Small intestine (tissue), 7 donors: ENCODE data around the gene RING1. TPM values are rescaled to one million over a fixed set of nuclear protein-coding genes. Genes with fewer than 3 reads are reported as not detected.
A peak's percentile ranks its signal among the peaks of the same experiment; 100 is the strongest.

Experiments
- DNase-seq, 2 donors: peaks; one replicate each; pipeline versions ENCODE4 v3.0.0 to v3.0.0-alpha.2; 2013
- FAIRE-seq: peaks from 2 replicates; lab custom pipeline; 2012; peaks lifted over from hg19 to GRCh38; lab: Jason Lieb, UNC
- H3K27ac ChIP-seq, 3 donors: one replicate each; pipeline ENCODE4 v1.5.1; 2013; ENCODE audit warnings: low read length in 2 of 3, mild to moderate bottlenecking in 2 of 3, control low read depth in 1 of 3, inconsistent platforms in 1 of 3, low read depth in 1 of 3, moderate library complexity in 1 of 3
- H3K27me3 ChIP-seq, 3 donors: one replicate each; pipeline ENCODE4 v1.6.1; 2013; ENCODE audit warnings: low read length in 3 of 3, inconsistent platforms in 1 of 3; ENCODE audit not compliant: control insufficient read depth in 3 of 3, insufficient read depth in 3 of 3
- H3K36me3 ChIP-seq, 3 donors: one replicate each; pipeline ENCODE4 v1.6.1; 2013; ENCODE audit warnings: low read length in 3 of 3, inconsistent platforms in 1 of 3, low read depth in 1 of 3, mild to moderate bottlenecking in 1 of 3, moderate library complexity in 1 of 3; ENCODE audit not compliant: control insufficient read depth in 3 of 3, insufficient read depth in 2 of 3
- H3K4me1 ChIP-seq, 3 donors: one replicate each; pipeline ENCODE4 v1.6.1; 2013; ENCODE audit warnings: low read length in 2 of 3, inconsistent platforms in 1 of 3, low read depth in 1 of 3, mild to moderate bottlenecking in 1 of 3, moderate library complexity in 1 of 3; ENCODE audit not compliant: control insufficient read depth in 3 of 3, insufficient read depth in 2 of 3
- H3K4me3 ChIP-seq, 3 donors: one replicate each; pipeline ENCODE4 v1.5.1; 2013; ENCODE audit warnings: low read length in 3 of 3, control low read depth in 1 of 3, inconsistent platforms in 1 of 3, low read depth in 1 of 3, mild to moderate bottlenecking in 1 of 3, moderate library complexity in 1 of 3
- H3K9me3 ChIP-seq, 2 donors: one replicate each; pipeline ENCODE4 v1.6.1; 2013; ENCODE audit warnings: low read depth in 1 of 2, low read length in 1 of 2; ENCODE audit not compliant: control insufficient read depth in 2 of 2, insufficient read depth in 1 of 2
- WGBS, 3 donors: extraction: QIAGEN DNeasy Blood & Tissue Kit; methylation state at CpG; one replicate each; pipeline ENCODE4 v1.1.7; 2013; 5-methylcytosine and 5-hydroxymethylcytosine counted together
- polyA plus RNA-seq, 4 donors: library from polyadenylated mRNA; stranded (reverse) in 3 of 4; unstranded in 1 of 4; fragments of 200-250 nt in 3 of 4; fragments of 120-200 nt in 1 of 4; gene quantifications; one replicate each; pipeline versions ENCODE4 v1.2.1 to v1.2.3, GENCODE V29; 2013
- donor health status: healthy with polysubstance abuse.
- donor health status: control.
- donor health status: control.
- donor health status: Bipolar disorder and iron deficiency.
- donor health status: healthy.

RING1 gene
- polyA plus RNA-seq, 4 donors = 30.4 to 46.7 (median 41.8) TPM

DNA sequence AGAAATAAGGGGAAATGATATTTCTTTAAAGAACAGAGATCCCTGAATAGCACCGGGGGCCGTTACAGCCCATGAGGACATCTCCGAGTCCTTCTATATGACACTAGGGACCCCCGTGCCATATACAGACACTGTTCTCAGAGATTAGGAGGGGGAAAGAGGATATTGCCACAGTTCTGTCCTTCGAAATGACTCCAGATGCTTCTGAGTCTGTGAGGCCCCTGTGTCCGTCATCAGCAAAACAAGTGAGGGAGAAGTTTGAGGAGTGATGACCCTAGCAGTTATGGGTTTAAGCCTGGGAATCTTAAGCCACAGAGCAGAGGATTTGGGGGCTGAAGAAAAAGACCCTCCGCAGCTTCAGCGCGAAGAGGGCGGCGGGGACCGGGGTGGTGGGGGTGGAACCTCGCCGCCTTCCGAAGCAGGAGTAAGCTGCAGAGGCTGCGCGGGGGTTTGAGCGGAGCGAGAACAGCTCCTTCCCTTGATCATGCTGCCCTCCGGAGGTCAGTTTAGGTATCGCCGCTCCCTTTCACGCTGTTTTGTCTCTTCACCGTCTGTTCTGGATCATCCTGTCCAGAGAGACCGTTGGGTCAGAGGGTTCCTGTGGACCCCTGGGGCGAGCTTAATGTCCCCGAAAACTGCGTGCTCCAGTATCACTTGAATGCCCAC is 39.8 kb downstream of the RING1 start:
- H3K27me3 ChIP-seq = peaks cover 0 to 15% (median 0%) of the 10 kb centered on the region in 3 donors
- DNase-seq (peak; percentile 89 to 91), FAIRE-seq (no peak)
- H3K4me3 ChIP-seq = peak overlapping the region in 2 of 3 donors; percentile 37 to 50
- no peaks in the 10 kb centered on the region for H3K9me3 ChIP-seq
- peaks cover 0 to 12% (median 0%) of the 10 kb centered on the region in 3 donors for H3K36me3 ChIP-seq
- H3K27ac ChIP-seq = peak overlapping the region in 2 of 3 donors; percentile 7 to 95
- WGBS, 3 donors = 3 to 4% (median 4%) methylated on average over 25 to 28 of the region's 28 CpGs
- peaks cover 3 to 20% (median 3%) of the 10 kb centered on the region in 3 donors for H3K4me1 ChIP-seq

DNA sequence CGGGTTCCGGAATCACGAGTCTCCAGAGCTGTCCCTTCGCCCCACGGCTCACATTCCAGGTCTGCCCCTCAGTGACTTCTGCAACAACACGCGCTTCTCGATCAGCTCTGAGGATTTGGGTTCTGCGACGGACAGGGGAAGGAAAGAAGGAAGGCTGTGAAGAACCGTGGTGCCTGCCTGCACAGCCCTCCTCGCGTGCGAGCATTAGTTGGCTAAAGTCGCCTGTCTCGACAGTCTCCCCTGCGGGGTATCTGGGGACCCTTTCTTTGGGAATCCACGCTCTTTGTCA is 40.3 kb downstream of the RING1 start:
- 0 to 1% (median 1%) methylated on average over 18 of the region's 18 CpGs for WGBS, 3 donors
- H3K4me1 ChIP-seq = peaks cover 3 to 20% (median 3%) of the 10 kb centered on the region in 3 donors
- peaks cover 0 to 14% (median 0%) of the 10 kb centered on the region in 3 donors for H3K36me3 ChIP-seq
- DNase-seq = no peak
- H3K27me3 ChIP-seq = peaks cover 0 to 15% (median 0%) of the 10 kb centered on the region in 3 donors
- H3K9me3 ChIP-seq = no peaks in the 10 kb centered on the region
- H3K27ac ChIP-seq = peak overlapping the region; percentile 7 to 95 (median 34)
- peak overlapping the region; percentile 32 to 50 (median 37) for H3K4me3 ChIP-seq
- FAIRE-seq = no peak

DNA sequence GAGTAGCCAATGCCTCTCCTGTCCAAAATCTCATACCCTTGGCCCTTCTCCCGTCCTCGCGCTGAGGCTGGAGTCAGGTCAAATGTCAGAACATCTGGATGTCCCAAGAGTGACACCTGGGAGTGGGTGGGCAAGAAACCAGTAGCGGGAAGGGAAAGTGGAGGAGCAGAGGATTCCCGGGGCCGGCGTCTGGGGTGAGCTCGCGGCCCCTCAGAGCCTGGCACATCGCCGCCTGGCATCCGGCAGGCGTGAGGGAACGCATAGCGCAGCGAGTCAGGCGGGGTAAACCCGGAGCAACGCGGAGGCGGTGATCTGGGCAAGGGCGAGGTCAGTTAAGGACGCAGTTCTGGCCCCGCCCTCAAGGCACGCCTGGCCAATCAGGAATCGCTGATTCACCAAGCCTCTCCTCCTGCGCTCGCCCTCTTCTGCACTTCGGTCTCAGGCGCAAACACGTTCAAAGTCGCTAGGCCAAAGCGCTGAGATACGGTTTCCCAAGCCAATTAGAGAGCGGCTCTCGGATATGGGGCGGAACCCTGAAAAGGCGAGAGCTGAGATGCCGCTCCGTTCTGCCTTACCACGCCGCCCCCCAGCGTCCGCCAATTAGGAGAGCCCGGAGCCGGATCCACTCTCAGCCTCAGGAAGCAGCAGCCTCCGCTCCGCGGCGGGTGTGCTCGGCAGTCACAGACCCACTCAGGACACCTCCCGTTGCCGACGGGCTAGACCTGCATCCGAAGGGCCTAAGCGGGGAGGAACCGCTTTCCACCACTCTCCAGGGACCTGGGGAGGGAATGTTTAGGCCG is 40.8 kb downstream of the RING1 start:
- DNase-seq (peak; percentile 97 to 100), FAIRE-seq (no peak)
- no peaks in the 10 kb centered on the region for H3K9me3 ChIP-seq
- peak overlapping the region; percentile 34 to 95 (median 94) for H3K27ac ChIP-seq
- H3K36me3 ChIP-seq = peaks cover 0 to 14% (median 0%) of the 10 kb centered on the region in 3 donors
- 0 to 1% (median 0%) methylated on average over 57 to 58 of the region's 58 CpGs for WGBS, 3 donors
- peak overlapping the region; percentile 32 to 57 (median 50) for H3K4me3 ChIP-seq
- H3K4me1 ChIP-seq = peaks cover 3 to 20% (median 3%) of the 10 kb centered on the region in 3 donors
- peaks cover 0 to 15% (median 0%) of the 10 kb centered on the region in 3 donors for H3K27me3 ChIP-seq

DNA sequence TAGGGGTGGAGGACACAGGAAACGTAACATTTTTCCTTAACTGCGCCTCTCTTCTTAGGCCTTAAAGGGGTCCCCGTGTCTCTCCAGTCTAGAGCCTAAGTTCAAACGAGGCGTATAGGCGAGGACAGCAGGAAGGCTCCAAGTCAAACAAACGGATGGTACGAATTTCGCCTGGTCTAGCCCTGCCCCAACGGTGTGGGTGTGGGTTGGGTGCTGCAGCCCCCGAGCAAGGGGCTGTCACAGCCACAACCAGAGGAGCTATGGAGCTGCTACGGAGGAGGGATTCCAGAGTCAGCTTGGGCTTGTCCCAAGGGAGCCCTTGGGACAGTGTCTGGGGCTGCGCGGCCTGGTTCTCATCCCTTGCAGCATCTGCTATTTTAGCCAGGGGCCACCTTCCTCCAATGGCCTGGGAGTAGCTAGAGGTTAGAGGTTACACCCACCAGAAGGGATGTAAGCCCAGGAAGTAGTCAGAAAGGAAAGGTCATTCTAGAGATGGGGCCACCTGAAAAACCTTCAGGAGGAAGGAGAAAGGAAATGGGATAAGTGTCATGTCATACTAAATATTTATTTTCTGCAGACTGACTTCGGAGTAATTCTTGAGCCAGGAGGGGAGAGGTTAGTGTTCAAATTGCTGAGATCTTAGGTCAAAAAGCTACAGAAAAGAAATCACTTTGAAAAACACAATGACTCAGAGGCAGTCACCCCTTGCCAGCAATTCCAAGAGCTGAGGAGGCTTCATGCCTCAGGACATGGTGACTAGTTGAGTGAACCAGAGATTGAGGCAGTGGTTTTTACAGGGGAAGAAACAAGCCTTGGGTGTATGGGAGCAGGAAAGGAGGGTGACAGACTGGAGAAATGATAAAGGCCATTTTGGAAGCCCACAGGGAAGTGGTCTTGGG is 41.7 kb downstream of the RING1 start:
- DNase-seq (no peak), FAIRE-seq (no peak)
- WGBS, 3 donors = 17 to 22% (median 21%) methylated on average over 15 of the region's 15 CpGs
- Histone ChIP-seq H3K4me3 (peak overlapping the region; percentile 10 to 57 (median 50)), H3K27me3 (peaks cover 0 to 15% (median 0%) of the 10 kb centered on the region in 3 donors), H3K9me3 (no peaks in the 10 kb centered on the region), H3K27ac (peak overlapping the region; percentile 34 to 95 (median 94)), H3K36me3 (peaks cover 0 to 14% (median 0%) of the 10 kb centered on the region in 3 donors), H3K4me1 (peaks cover 3 to 20% (median 3%) of the 10 kb centered on the region in 3 donors)

DNA sequence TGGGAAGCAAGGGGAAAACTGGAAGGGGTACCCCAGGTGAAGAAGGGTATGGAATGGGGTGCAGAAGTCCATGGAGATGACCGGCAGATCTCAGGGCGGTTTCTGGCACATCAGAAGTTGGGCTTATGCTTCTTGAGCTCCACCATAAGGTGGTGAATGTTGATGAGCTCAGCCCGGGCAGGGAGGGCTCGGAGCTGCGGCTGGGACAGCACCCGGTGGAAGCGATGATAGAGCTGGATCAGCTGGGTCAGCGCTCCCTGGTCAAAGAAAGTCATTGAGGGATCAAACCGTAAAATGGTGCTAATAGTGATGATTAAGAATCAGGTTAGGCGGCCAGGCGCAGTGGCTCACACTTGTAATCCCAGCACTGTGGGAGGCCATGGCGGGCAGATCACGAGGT is 42.4 kb downstream of the RING1 start:
- Histone ChIP-seq H3K27ac (peak overlapping the region in 1 of 3 donors; percentile 2), H3K9me3 (no peaks in the 10 kb centered on the region), H3K36me3 (peaks cover 0 to 21% (median 0%) of the 10 kb centered on the region in 3 donors), H3K4me1 (peaks cover 3 to 20% (median 3%) of the 10 kb centered on the region in 3 donors), H3K27me3 (peaks cover 0 to 15% (median 0%) of the 10 kb centered on the region in 3 donors), H3K4me3 (no peak overlapping the region)
- no peak for DNase-seq
- FAIRE-seq = no peak
- 91 to 97% (median 96%) methylated on average over 13 of the region's 13 CpGs for WGBS, 3 donors

DNA sequence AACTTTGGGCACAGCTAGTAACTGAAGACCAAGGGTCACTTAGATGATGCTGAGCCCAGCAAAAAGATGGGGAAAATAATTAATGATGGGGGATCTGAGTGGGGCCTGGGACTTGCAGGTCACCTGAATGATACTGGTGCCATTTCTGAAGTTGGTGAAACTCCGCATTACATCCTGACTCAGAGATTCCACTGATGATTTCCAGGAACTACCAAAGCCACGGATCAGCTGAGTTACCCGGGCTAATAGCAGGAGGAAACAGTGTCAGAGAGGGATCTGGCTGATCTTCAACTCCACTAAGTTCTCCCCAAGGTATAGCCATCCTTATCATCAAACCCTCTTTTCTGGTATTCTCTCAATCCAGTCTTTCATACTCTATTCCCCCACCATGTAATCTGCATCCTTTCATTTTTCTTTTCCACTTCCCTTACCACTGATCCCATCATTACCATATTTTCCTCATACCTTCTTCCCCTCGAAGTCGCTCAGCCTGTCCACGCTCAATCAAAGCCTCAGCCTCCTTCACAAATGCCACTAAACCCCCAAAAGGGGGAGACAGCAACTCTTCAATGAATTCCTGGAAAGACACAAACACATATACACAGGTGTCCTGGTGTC is 43.2 kb downstream of the RING1 start:
- H3K27me3 ChIP-seq = peaks cover 0 to 13% (median 0%) of the 10 kb centered on the region in 3 donors
- peaks cover 0 to 21% (median 0%) of the 10 kb centered on the region in 3 donors for H3K36me3 ChIP-seq
- no peak overlapping the region for H3K27ac ChIP-seq
- 83 to 91% (median 84%) methylated on average over 6 of the region's 6 CpGs for WGBS, 3 donors
- DNase-seq = no peak
- H3K4me3 ChIP-seq = no peak overlapping the region
- no peaks in the 10 kb centered on the region for H3K9me3 ChIP-seq
- FAIRE-seq = no peak
- H3K4me1 ChIP-seq = peaks cover 3 to 20% (median 3%) of the 10 kb centered on the region in 3 donors

DNA sequence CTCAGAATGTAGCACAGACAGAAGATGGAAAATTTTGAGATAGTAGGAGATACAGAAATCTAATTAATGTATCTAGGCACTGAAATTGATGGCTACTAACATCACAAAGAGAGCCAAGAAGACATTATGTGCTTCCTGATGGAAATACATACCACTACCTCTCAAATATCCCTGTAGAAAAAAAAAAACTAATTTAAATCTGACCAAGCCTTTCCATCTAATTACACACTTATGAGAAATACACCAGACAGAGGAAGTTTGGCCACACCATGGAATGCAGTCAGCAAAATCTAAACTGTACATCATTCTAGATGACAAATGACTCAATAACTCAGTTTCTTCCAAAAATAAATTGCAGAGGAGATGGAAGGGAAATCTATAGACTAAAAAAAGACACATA is 44.5 kb downstream of the RING1 start:
- H3K36me3 ChIP-seq = peaks cover 0 to 30% (median 0%) of the 10 kb centered on the region in 3 donors
- H3K27me3 ChIP-seq = peaks cover 0 to 4% (median 0%) of the 10 kb centered on the region in 3 donors
- H3K27ac ChIP-seq = no peak overlapping the region
- DNase-seq = no peak
- no peaks in the 10 kb centered on the region for H3K9me3 ChIP-seq
- FAIRE-seq = no peak
- peaks cover 3 to 20% (median 3%) of the 10 kb centered on the region in 3 donors for H3K4me1 ChIP-seq
- H3K4me3 ChIP-seq = no peak overlapping the region
